ENCODE data around the gene SCN4B.
"Not testable (repeated sequence)": the region's sequence is repeated elsewhere in the genome, so short reads cannot be mapped to it uniquely, and the experiment has no call there.

SCN4B gene
- long read RNA-seq, donor 1, full-length matches to known transcripts: 1 of 1 reads
- long read RNA-seq, donor 1, partial matches to known transcripts: 0 of 1 reads
- long read RNA-seq, donor 1, other reads (novel, unspliced or antisense): 0 of 1 reads
- long read RNA-seq, donor 2: 0 reads
- long read RNA-seq, donor 3: 0 reads
- long read RNA-seq, donor 4: 0 reads
- long read RNA-seq, donor 5: 0 reads
- long read RNA-seq, donor 6: 0 reads
- long read RNA-seq, donor 7: 0 reads
- long read RNA-seq, donor 8: 0 reads

- peak; percentile 82 for DNase-seq
These were observed at the start of gene SCN4B for GRCh38 chr11:118152552-118153471. Gene SCN4B (minus strand): TSS chr11:118152823. CDS start chr11:118152673, 150 bp downstream.

GRCh38 chr11:118201966-118202365 is 49.3 kb upstream of the SCN4B start:
- no peak for DNase-seq

- DNase-seq: no peak
These were observed 48.5 kb upstream of the SCN4B start for GRCh38 chr11:118200901-118201680.

- DNase-seq: no peak
These were observed 47.9 kb upstream of the SCN4B start for GRCh38 chr11:118200497-118200896.

- no peak for DNase-seq
These were observed 46.5 kb upstream of the SCN4B start for GRCh38 chr11:118199135-118199534.

GRCh38 chr11:118198370-118198769 is 45.7 kb upstream of the SCN4B start:
- peak; percentile 65 for DNase-seq

GRCh38 chr11:118194835-118195627 is 42.4 kb upstream of the SCN4B start:
- DNase-seq: peak; percentile 35

- DNase-seq: no peak
These were observed 41.4 kb upstream of the SCN4B start for GRCh38 chr11:118193910-118194566.

- not testable (repeated sequence) for DNase-seq
These were observed 40.2 kb upstream of the SCN4B start for GRCh38 chr11:118192817-118193216.

- not testable (repeated sequence) for DNase-seq
These were observed 38.4 kb upstream of the SCN4B start for GRCh38 chr11:118190942-118191506.

GRCh38 chr11:118186346-118187107 is 33.9 kb upstream of the SCN4B start:
- DNase-seq: no peak

- no peak for DNase-seq
These were observed 32.4 kb upstream of the SCN4B start for GRCh38 chr11:118184784-118185579.

- not testable (repeated sequence) for DNase-seq
These were observed 31.1 kb upstream of the SCN4B start for GRCh38 chr11:118183691-118184090.

GRCh38 chr11:118180300-118180703 is 27.7 kb upstream of the SCN4B start:
- peak; percentile 61 for DNase-seq

GRCh38 chr11:118176778-118177134 is 24.1 kb upstream of the SCN4B start:
- no peak for DNase-seq

- DNase-seq: peak; percentile 67
These were observed 23.6 kb upstream of the SCN4B start, which contains the start of gene SCN2B for GRCh38 chr11:118175993-118176777. Gene SCN2B (minus strand): TSS chr11:118176639. CDS start chr11:118176431, 208 bp downstream.

GRCh38 chr11:118175031-118175992 is 22.7 kb upstream of the SCN4B start:
- DNase-seq: no peak

Data from right kidney (tissue), 9 donors.